ENCODE measurements around the gene CACNA1D. TPM values are rescaled to one million over a fixed set of nuclear protein-coding genes. Genes with fewer than 3 reads are reported as not detected.

Gene CACNA1D
- total and polyA plus RNA-seq, 8 donors: 5.3 to 22.8 (median 11.6) TPM

GRCh38 chr3:53844262-53845102, 350.1 kb downstream of the CACNA1D start:
- DNase-seq (peak in 3 of 6 donors; percentile 26 to 74 (median 47)), FAIRE-seq (no peak), ATAC-seq (peak in 1 of 4 donors; percentile 1)
- H3K36me3 ChIP-seq: peaks cover 0 to 5% (median 0%) of the 10 kb centered on the region in 3 donors
- peak overlapping the region in 3 of 4 donors; percentile 75 to 88 (median 81) for H3K4me3 ChIP-seq
- 21% methylated on average over 9 of the region's 9 CpGs for WGBS, 2 donors
- no peaks in the 10 kb centered on the region for H3K9me3 ChIP-seq
- intact Hi-C loops (cut with DNase I): no loop called here
- H3K27me3 ChIP-seq: no peaks in the 10 kb centered on the region
- peak overlapping the region; percentile 95 to 99 (median 96) for H3K27ac ChIP-seq
- H3K4me1 ChIP-seq: peaks cover 32 to 40% (median 36%) of the 10 kb centered on the region in 3 donors
- no peak for TF ChIP-seq CTCF (IDR thresholded peaks at IDR 0.05)

- ATAC-seq (peak; percentile 18 to 56 (median 32)), FAIRE-seq (no peak)
- no peak for TF ChIP-seq CTCF (IDR thresholded peaks at IDR 0.05)
These were observed 350.9 kb downstream of the CACNA1D start for GRCh38 chr3:53845103-53845880.

GRCh38 chr3:53845881-53846133, 351.4 kb downstream of the CACNA1D start:
- no peak for TF ChIP-seq CTCF (IDR thresholded peaks at IDR 0.05)
- Histone ChIP-seq H3K27ac (peak overlapping the region; percentile 95 to 99 (median 96)), H3K4me1 (peaks cover 32 to 37% (median 36%) of the 10 kb centered on the region in 3 donors), H3K36me3 (no peaks in the 10 kb centered on the region), H3K27me3 (no peaks in the 10 kb centered on the region), H3K9me3 (no peaks in the 10 kb centered on the region), H3K4me3 (peak overlapping the region; percentile 52 to 88 (median 78))
- ATAC-seq (peak in 1 of 4 donors; percentile 0), FAIRE-seq (no peak), DNase-seq (peak in 1 of 6 donors; percentile 80)
- 0 to 1% methylated on average over 34 of the region's 34 CpGs for WGBS, 2 donors
- intact Hi-C loops (cut with DNase I): no loop called here

More at GRCh38 chr3:53845103-53845880, 350.9 kb downstream of the CACNA1D start:
- peak overlapping the region; percentile 52 to 88 (median 78) for H3K4me3 ChIP-seq
- no peaks in the 10 kb centered on the region for H3K36me3 ChIP-seq
- peak overlapping the region; percentile 95 to 99 (median 96) for H3K27ac ChIP-seq
- peak in 5 of 6 donors; percentile 69 to 87 (median 71) for DNase-seq
- intact Hi-C loops (cut with DNase I): no loop called here
- H3K9me3 ChIP-seq: no peaks in the 10 kb centered on the region
- WGBS, 2 donors: 5 to 6% methylated on average over 25 of the region's 25 CpGs
- H3K27me3 ChIP-seq: no peaks in the 10 kb centered on the region
- peaks cover 32 to 40% (median 36%) of the 10 kb centered on the region in 3 donors for H3K4me1 ChIP-seq

GRCh38 chr3:53846134-53846850, 351.9 kb downstream of the CACNA1D start, which contains the start of the genes CHDH and IL17RB:
Gene CHDH, minus strand, starts transcription at chr3:53846419. Its CDS starts 22,411 bp downstream, at chr3:53824008.
Gene IL17RB, plus strand, starts transcription at chr3:53846568. Its CDS starts 21 bp downstream, at chr3:53846589.
- Histone ChIP-seq H3K4me1 (peaks cover 29 to 32% (median 32%) of the 10 kb centered on the region in 3 donors), H3K4me3 (peak within 1 kb of the TSS; percentile 52 to 88 (median 78)), H3K9me3 (no peaks in the 10 kb centered on the region), H3K27me3 (no peaks in the 10 kb centered on the region), H3K27ac (peak within 1 kb of the TSS; percentile 95 to 99 (median 96)), H3K36me3 (no peaks in the 10 kb centered on the region)
- intact Hi-C loops (cut with DNase I): no loop called here
- ATAC-seq (peak; percentile 75 to 83 (median 80)), FAIRE-seq (no peak), DNase-seq (peak; percentile 90 to 95 (median 92))
- 1% methylated on average over 77 to 91 of the region's 91 CpGs for WGBS, 2 donors
- TF ChIP-seq CTCF (IDR thresholded peaks at IDR 0.05): no peak
